Stimulated activated CD8-positive, alpha-beta memory T cell treated with anti-CD3 and anti-CD28 coated beads, Interleukin-7, amount 100 ng/mL, for 1 hour (primary cell): ENCODE measurements around the gene SNAP47.

ENCODE experiments used
- DNase-seq, 2 donors: peaks; one replicate each; pipeline ENCODE4 v3.0.0-alpha.2; 2020; ENCODE audit warnings: low read depth in 2 of 2

SNAP47 gene

GRCh38 chr1:227749225-227749624 is 14.0 kb downstream of the SNAP47 start:
- no peak for DNase-seq

- no peak for DNase-seq
These were observed 14.9 kb downstream of the SNAP47 start for GRCh38 chr1:227749916-227750710.

DNA sequence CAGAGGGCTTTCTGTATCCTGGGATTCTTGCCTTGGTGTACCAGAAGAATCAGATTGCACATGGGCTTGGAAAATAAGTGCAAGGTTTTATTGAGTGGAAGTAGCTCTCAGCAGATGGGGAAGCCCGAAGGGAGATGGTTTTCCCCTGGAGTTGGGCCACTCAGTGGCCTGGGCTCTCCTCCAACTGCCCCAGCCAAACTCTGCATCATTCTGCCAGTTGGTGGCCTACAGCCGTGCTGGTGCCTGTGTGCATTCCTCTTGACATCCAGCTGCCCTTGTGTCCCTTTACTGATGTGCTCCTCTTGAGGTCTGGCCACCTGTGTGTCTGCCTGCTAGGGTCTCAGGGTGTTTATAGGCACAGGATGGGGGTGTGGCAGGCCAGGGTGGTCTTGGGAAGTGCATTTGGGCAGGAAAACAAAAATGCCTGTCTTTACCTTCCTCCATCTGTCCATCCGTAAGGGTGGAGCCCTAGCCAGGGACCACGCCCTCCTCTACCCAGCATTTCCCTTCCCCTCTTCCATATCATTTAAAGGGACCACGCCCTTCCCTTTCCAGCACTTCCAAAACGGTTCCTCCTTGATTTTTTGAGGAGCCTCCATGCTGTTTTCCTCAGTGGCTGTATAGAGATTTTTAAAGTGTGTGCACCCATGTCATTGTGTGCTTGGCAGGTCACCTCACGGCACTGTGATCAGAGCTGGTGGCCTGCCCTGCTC is 18.9 kb downstream of the SNAP47 start:
- no peak for DNase-seq

DNA sequence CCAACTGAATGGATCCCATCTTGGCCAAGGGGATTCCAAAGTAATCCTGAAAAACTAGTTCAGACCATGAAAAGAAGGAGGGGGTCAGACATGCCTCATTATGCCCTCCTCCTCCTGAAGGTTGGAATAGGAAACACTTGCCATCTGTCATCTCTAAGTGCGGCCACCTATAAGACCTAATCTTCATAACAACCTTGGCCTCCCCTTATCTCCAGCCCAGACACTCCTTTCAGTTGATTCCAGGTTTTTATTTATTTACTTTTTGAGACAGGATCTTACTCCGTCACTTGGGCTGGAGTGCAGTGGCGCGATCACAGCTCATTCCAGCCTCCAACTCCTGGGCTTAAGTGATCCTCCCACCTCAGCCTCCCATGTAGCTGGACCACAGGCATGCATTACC is 19.7 kb downstream of the SNAP47 start:
- no peak for DNase-seq

- no peak for DNase-seq
These were observed 21.1 kb downstream of the SNAP47 start for GRCh38 chr1:227756172-227756959.

GRCh38 chr1:227757781-227758180 is 22.5 kb downstream of the SNAP47 start:
- DNase-seq: no peak

GRCh38 chr1:227758366-227758765 is 23.1 kb downstream of the SNAP47 start:
- no peak for DNase-seq

DNA sequence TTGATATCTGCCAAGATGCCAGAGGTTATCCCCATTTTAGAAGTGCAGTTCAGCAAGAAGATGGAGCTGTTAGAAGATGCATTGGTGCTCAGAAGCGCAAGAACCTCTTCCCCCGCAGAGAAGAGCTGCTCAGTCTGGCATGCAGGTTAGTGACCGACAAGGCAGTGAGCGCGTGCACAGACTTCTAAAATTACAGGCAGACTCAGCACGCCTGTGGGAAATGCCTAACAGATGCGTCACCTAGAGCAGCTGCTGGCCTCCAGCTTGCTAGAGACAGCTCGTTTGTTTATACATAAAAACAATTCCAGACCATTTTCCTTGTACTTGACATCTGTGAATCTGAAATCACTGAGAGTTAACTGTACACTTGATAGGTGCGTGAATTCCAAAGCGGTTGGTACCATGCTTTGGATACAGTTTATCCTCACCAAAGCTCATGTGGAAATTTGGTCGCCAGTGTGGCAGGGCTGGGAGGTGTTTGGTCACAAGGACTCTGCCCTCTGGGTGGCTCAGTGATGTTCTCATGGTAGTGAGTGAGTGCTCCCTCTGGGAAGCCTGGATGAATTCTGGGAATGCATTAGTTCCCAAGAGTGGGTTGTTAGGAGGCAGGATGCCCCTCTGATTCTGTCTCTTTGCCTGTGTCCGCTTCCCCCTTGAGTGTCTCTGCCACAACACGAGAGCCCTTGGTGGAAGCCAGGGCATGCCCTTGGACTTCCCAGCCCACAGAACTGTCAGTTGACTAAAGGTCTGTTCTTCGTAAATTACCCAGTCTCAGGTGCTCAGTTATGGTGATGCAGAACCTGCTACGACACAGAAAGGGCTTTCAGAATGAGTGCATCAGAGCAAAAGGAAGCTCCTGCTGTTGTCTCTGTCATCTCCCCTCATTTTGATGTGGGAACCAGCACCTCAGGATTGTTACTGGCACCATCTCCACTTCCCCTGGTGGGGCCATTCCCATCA is 24.4 kb downstream of the SNAP47 start:
- DNase-seq: no peak

GRCh38 chr1:227760377-227760776 is 25.1 kb downstream of the SNAP47 start:
- no peak for DNase-seq

GRCh38 chr1:227761621-227762230 is 26.5 kb downstream of the SNAP47 start:
- DNase-seq: no peak

GRCh38 chr1:227762231-227762911 is 27.1 kb downstream of the SNAP47 start:
- peak; percentile 70 to 74 for DNase-seq

- DNase-seq: no peak
These were observed 28.2 kb downstream of the SNAP47 start for GRCh38 chr1:227763246-227764018.

DNA sequence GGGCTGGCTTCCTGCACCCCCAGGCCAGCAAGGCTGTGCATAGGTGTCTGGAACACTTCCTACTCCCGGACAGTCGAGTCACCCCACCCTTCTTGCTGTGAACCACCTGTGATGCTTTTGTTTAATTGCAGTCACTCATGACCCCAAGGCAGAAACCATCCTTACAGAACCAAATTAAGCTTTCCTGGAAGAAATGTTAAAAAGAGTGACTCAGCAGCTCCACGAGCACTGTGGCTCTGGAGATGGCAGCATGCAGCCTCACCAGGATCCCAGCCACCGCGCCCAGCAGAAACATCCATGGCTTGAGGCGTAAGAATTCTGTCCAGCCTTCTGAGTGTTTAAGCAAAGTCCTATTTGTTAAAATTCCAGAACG is 28.8 kb downstream of the SNAP47 start:
- DNase-seq: no peak

GRCh38 chr1:227765261-227766014 is 30.2 kb downstream of the SNAP47 start:
- DNase-seq: no peak

DNA sequence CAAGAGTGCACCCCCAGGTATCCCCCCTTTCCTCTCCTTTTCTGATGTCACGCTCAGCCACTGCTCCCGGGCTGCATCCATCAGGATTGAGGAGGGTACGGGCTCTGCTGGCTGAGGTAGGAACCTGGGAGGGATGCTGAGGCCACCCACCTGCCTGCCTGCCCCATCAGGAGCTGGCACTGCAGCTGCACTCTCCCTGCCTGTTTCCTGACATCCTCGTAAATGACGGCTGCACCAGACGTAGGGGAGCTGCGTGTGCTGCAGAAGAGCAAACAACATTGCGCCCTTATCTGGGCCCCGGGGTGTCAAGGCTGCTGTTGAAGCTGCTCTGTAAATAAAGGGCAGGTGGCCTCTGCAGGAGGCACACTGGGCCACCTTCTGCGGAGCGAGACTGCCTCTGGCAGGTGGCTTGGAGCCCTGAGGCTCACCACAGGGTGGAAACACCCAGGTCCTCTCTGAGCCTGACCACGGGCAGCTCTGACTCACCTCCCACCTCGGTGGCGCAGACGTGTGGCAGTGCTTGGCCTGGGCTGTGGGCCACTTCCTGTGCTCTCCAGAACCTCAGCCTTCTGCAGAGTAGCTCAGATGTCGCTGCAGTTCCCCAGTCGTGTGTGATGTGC is 30.9 kb downstream of the SNAP47 start:
- peak; percentile 50 to 72 for DNase-seq

DNA sequence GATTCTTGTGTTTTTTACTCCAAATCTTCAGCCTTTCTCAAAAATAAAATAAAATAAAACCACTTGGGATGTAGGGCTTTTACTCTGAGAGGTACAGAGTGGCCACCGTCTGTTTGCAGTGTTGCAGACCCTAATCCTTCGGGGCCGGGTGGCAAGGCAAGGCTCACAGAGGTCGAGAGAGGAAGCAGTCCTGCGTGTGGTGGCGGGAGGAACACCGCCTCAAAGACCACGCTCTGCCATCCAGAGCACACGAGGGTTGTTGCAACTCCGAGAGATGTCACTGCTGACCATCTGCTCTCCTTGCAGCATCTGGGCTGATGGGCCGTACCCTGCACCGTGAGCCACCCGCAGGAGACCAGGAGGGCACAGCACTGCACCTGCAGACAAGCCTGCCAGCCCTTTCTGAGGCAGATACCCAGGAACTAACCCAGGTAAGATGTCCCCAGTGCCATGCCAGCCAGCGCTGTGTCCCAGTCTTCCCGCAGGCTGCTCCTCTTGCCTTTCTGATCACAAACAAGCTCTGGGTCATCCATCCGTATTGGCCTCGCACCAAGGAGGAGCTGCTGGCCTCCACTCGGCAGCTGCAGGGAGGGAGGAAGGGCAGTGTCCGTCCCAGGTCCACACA is 31.5 kb downstream of the SNAP47 start:
- no peak for DNase-seq

DNA sequence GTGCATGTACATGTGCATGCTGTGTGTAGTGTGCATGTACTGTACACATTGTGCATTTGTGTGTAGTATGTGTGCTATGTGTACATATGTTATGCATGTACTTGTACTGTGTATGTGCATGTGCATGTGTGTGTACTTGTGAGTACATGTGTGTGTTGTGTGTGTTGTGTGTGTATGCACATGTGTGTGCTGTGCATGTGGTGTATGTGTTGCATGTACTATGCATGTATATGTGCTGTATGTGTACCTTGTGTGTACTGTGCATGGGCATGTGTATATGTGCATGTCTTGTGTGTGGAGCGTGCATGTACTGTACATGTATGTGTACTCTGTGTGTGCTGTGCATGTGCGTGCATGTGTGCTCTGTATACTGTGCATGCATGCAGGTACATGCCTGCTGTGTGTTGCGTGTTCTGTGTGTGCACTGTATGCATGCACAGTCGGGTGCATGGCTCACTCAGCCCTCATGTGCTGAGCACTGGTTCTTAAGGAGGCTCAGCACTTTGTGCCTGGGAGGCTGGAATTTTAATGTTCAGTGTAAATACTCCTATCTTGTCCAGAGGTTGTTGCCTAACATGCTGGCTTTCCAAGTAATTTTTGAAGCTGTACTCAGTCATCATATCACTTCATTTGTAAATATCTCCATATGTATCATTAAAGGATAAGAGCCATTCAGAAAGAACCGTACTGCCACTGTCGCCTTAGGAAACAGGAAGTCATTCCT is 32.3 kb downstream of the SNAP47 start:
- no peak for DNase-seq
